ENCODE results near the gene THRB.

GRCh38 chr3:24199775-24200247 is 294.8 kb downstream of the THRB start:
- TF ChIP-seq, protein P1, sequence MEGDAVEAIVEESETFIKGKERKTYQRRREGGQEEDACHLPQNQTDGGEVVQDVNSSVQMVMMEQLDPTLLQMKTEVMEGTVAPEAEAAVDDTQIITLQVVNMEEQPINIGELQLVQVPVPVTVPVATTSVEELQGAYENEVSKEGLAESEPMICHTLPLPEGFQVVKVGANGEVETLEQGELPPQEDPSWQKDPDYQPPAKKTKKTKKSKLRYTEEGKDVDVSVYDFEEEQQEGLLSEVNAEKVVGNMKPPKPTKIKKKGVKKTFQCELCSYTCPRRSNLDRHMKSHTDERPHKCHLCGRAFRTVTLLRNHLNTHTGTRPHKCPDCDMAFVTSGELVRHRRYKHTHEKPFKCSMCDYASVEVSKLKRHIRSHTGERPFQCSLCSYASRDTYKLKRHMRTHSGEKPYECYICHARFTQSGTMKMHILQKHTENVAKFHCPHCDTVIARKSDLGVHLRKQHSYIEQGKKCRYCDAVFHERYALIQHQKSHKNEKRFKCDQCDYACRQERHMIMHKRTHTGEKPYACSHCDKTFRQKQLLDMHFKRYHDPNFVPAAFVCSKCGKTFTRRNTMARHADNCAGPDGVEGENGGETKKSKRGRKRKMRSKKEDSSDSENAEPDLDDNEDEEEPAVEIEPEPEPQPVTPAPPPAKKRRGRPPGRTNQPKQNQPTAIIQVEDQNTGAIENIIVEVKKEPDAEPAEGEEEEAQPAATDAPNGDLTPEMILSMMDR (IDR thresholded peaks at IDR 0.05): no peak
- TF ChIP-seq POLR2A (IDR thresholded peaks at IDR 0.05): no peak
